Breast epithelium (tissue), 4 donors: Measurements from ENCODE around the gene PPP6R1. TPM values are rescaled to one million over a fixed set of nuclear protein-coding genes. Genes with fewer than 3 reads are reported as not detected.

Experiments used
- DNase-seq, 2 donors: peaks; one replicate each; pipeline ENCODE4 v3.0.0-alpha.2; 2019; ENCODE audit warnings: low spot score in 2 of 2
- H3K27ac ChIP-seq, 2 donors: fragments of 200-600 bp; sonication (generic) in 1 of 2; one replicate each; pipeline ENCODE4 v1.5.1; 2016 to 2019; ENCODE audit warnings: mild to moderate bottlenecking in 1 of 2
- H3K27me3 ChIP-seq, 2 donors: fragments of 200-600 bp; sonication (generic) in 1 of 2; one replicate each; pipeline versions ENCODE4 v1.5.1 to v1.6.0; 2017 to 2019; ENCODE audit warnings: control low read depth in 1 of 2, mild to moderate bottlenecking in 1 of 2
- H3K36me3 ChIP-seq: fragments of 200-600 bp; one replicate; pipeline ENCODE4 v1.5.1; 2019
- H3K4me1 ChIP-seq, 2 donors: fragments of 200-600 bp; sonication (generic); one replicate each; pipeline ENCODE4 v1.5.1; 2016 to 2019; ENCODE audit warnings: control low read depth in 1 of 2
- H3K4me3 ChIP-seq, 3 donors: fragments of 200-600 bp; sonication (generic); 1 replicate in 2 of 3; 2 replicates in 1 of 3; pipeline ENCODE4 v1.5.1; 2016 to 2019; ENCODE audit warnings: mild to moderate bottlenecking in 3 of 3, moderate library complexity in 2 of 3
- H3K9me3 ChIP-seq, 2 donors: fragments of 200-600 bp; sonication (generic) in 1 of 2; one replicate each; pipeline ENCODE4 v1.5.1; 2016 to 2019; ENCODE audit warnings: control low read depth in 1 of 2
- POLR2A ChIP-seq: fragments of 450-650 bp; IDR thresholded peaks from one replicate; pipeline ENCODE4 v1.6.1; 2016; ENCODE audit warnings: antibody characterized with exemption, mild to moderate bottlenecking, moderate library complexity
- POLR2AphosphoS5 ChIP-seq, 3 donors: sonication (generic); formaldehyde crosslinking; IDR thresholded peaks; one replicate each; pipeline ENCODE4 v1.6.1; 2017; ENCODE audit warnings: antibody characterized with exemption in 3 of 3
- intact Hi-C: fragments of 100-400 bp; cut with DNase I; formaldehyde crosslinking; loops from one replicate; pipeline ENCODE4 v1.15.1; 2023; ENCODE audit warnings: low total_unique reads
- total RNA-seq, 3 donors: library from RNA; depleted of rRNA; stranded (reverse); fragments of >200 nt; gene quantifications; one replicate each; pipeline ENCODE4 v1.1.0, GENCODE V29; 2016
- TF ChIP-seq, protein P1 (sequence below), 3 donors: fragments of 450-650 bp; IDR thresholded peaks; one replicate each; pipeline ENCODE4 v1.5.1; 2016 to 2017; ENCODE audit warnings: antibody characterized with exemption in 3 of 3, mild to moderate bottlenecking in 3 of 3, moderate library complexity in 3 of 3

Gene PPP6R1
- total RNA-seq, 3 donors from 2014 or later: 23.8 to 31.5 (median 28.2) TPM

DNA sequence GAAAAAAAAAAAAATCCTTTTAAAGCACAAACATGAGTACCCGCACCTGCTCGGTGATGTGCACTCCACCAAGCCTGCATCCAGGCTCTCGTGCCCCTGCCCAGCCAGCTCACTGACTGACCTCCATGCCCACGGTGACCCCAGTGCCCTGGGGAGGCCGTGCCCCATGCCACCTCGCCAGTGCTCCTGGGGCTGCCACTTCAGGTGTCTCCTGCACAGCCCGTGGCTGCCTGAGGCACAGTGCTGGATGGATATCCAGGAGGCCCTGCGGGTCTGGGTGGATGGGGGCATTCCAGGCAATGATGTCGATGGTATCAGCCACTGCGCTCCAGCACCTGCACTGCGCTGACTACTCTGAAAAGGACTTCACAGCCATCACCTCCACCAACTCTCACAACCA, 9.0 kb downstream of the PPP6R1 start:
- H3K27me3 ChIP-seq: no peaks in the 10 kb centered on the region
- intact Hi-C loops: no loop called here
- H3K4me1 ChIP-seq: peaks cover 0 to 9% of the 10 kb centered on the region in 2 donors

DNA sequence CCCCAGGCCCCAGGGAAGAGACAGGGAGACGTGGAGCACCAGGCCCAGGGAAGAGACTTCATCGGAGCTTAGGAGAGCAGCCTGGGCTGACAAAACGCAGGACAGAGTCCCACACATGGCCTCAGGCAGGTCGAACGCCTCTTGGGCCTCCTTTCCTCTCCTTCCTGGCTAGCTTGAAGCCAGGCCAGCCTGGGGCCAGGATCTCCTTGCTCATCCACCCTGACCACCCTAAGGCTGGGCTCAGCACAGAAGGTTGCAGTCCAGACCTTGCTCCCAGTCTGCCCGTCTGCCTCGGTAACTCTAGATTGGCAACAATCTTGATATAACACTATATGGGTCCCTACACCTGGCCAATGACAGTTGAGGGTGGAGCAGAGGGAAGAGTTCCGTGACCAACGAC, 10.1 kb downstream of the PPP6R1 start:
- Histone ChIP-seq H3K4me3 (no peak overlapping the region), H3K36me3 (peaks cover 8% of the 10 kb centered on the region), H3K27ac (peak overlapping the region; percentile 19 to 58), H3K27me3 (no peaks in the 10 kb centered on the region), H3K4me1 (peaks cover 0 to 9% of the 10 kb centered on the region in 2 donors), H3K9me3 (no peaks in the 10 kb centered on the region)
- no peak for DNase-seq
- intact Hi-C loops: no loop called here
- TF ChIP-seq POLR2AphosphoS5 (IDR thresholded peaks at IDR 0.05) (no peak), POLR2A (no peak)
- TF ChIP-seq, protein P1, sequence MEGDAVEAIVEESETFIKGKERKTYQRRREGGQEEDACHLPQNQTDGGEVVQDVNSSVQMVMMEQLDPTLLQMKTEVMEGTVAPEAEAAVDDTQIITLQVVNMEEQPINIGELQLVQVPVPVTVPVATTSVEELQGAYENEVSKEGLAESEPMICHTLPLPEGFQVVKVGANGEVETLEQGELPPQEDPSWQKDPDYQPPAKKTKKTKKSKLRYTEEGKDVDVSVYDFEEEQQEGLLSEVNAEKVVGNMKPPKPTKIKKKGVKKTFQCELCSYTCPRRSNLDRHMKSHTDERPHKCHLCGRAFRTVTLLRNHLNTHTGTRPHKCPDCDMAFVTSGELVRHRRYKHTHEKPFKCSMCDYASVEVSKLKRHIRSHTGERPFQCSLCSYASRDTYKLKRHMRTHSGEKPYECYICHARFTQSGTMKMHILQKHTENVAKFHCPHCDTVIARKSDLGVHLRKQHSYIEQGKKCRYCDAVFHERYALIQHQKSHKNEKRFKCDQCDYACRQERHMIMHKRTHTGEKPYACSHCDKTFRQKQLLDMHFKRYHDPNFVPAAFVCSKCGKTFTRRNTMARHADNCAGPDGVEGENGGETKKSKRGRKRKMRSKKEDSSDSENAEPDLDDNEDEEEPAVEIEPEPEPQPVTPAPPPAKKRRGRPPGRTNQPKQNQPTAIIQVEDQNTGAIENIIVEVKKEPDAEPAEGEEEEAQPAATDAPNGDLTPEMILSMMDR (IDR thresholded peaks at IDR 0.05): no peak

More for the DNA sequence above, 9.0 kb downstream of the PPP6R1 start:
- Histone ChIP-seq H3K36me3 (peaks cover 2% of the 10 kb centered on the region), H3K27ac (no peak overlapping the region), H3K9me3 (no peaks in the 10 kb centered on the region), H3K4me3 (no peak overlapping the region)
- no peak for TF ChIP-seq POLR2AphosphoS5 (IDR thresholded peaks at IDR 0.05)
- TF ChIP-seq, protein P1 (IDR thresholded peaks at IDR 0.05): no peak
- DNase-seq: no peak

DNA sequence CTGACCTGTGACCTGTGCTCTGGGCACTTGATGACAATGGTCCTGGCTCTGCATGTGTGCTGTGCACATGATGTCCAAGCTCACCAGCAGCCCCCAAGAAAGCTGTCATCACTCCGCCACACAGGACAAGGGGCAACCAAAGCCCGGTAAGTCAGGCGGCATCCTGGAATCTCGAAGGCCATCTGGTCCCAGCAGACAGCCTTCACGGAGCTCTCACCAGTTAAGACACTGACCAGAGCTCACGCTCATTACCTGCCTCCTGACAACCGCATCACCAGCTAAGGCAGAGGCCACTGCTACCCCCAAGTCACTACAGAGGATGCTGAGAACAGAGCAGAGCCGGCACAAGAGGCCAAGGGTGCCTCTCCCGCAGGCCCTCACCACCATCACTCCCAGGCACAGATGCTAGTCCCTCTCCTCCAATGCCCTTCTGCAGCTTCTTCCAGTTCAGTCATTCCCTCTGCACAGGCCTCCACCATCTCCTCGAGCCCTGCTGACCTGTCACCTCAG, 10.6 kb downstream of the PPP6R1 start:
- no peak for DNase-seq
- intact Hi-C loops: no loop called here
- TF ChIP-seq, protein P1 (IDR thresholded peaks at IDR 0.05): no peak
- TF ChIP-seq POLR2AphosphoS5 (IDR thresholded peaks at IDR 0.05) (no peak), POLR2A (no peak)
- H3K36me3 ChIP-seq: peaks cover 8% of the 10 kb centered on the region
- H3K27ac ChIP-seq: peak overlapping the region; percentile 58
- peaks cover 0 to 9% of the 10 kb centered on the region in 2 donors for H3K4me1 ChIP-seq
- H3K27me3 ChIP-seq: no peaks in the 10 kb centered on the region
- H3K9me3 ChIP-seq: no peaks in the 10 kb centered on the region
- H3K4me3 ChIP-seq: peak overlapping the region in 1 of 3 donors; percentile 11

DNA sequence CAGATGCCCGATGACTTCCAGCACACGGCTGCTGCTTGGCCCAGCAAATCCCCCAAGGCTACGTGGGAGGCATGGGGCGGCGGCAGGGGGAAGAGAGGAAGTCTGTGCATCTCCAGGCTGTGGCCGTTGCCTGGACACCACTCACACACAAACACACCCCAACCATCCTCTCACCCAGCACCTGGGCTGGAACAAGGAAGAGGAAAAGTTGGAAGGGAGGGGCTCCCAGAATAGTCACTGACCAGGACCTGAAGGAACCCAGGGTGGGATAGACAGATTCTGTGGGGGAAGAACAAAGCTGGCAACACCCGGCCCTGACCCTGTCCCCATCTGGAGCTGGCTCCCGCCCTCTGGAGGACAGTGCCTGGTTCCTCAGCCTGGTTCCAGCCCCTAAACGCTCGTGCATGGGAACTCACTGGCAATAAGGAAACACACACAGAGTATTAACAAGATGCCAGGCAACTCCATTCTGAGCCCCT, 11.2 kb downstream of the PPP6R1 start:
- Histone ChIP-seq H3K4me1 (peaks cover 0 to 9% of the 10 kb centered on the region in 2 donors), H3K9me3 (no peaks in the 10 kb centered on the region), H3K27ac (peak overlapping the region; percentile 58), H3K27me3 (no peaks in the 10 kb centered on the region), H3K4me3 (peak overlapping the region in 1 of 3 donors; percentile 11), H3K36me3 (peaks cover 8% of the 10 kb centered on the region)
- peak in 1 of 2 donors; percentile 82 for DNase-seq
- intact Hi-C loops: no loop called here
- no peak for TF ChIP-seq POLR2AphosphoS5 (IDR thresholded peaks at IDR 0.05)
- no peak for TF ChIP-seq POLR2A
- TF ChIP-seq, protein P1 (IDR thresholded peaks at IDR 0.05): no peak

DNA sequence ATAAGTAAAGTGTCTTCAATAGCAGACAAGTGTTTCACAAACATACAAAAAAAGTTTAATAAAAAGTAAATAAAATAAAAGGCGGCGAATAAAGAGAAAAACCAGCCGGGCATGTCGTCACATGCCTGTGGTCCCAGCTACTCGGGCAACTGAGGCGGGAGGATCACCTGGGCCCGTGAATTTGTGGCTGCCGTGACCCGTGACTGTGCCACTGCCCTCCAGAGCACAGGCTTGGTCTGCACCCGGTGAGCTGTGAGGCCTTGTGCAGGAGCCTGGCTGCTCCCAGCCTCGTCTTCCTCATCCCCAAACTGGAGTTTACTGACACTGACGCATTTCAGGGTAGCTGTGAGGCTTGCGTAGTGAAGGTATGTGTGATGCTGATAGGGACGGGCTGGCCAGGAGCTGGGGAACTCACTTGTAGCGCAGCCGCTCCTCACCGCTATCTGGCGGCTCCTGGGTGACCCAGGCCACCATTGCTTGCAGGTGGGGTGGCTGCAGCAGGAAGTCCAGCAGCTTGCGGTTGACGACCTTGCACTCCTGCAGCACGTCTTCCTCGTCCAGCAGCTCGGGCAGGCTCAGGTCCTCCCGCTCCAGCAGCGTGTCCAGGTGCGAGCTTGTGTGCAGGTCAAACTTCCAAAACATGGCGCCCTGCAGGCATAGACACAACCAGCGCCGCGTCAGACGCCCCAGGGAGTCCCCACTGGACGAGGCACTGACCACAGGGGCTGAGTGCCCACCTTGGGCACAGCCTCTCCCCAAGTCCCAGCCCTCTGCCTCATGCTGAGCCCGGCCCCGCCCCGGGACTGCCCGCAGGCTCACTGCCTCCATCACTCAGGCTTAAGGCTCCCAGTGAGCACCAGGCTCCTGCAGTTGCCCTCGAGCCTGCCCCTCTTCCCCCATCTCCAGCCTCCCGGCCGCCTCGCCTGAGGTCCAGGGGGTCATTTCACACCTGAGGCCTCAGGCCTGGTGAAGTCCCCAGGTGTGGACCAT, 12.1 kb downstream of the PPP6R1 start:
- peaks cover 8% of the 10 kb centered on the region for H3K36me3 ChIP-seq
- peaks cover 0 to 9% of the 10 kb centered on the region in 2 donors for H3K4me1 ChIP-seq
- H3K27ac ChIP-seq: peak overlapping the region in 1 of 2 donors; percentile 19
- TF ChIP-seq, protein P1 (IDR thresholded peaks at IDR 0.05): no peak
- TF ChIP-seq POLR2A (no peak), POLR2AphosphoS5 (IDR thresholded peaks at IDR 0.05) (no peak)
- intact Hi-C loops: no loop called here
- no peak overlapping the region for H3K4me3 ChIP-seq
- no peak for DNase-seq
- no peaks in the 10 kb centered on the region for H3K27me3 ChIP-seq
- H3K9me3 ChIP-seq: no peaks in the 10 kb centered on the region
